ENCODE measurements around the gene LRRC75A. TPM values are rescaled to one million over a fixed set of nuclear protein-coding genes. Genes with fewer than 3 reads are reported as not detected.

Gene LRRC75A
- total and polyA plus RNA-seq, 2 experiments from 2014 or later, result 9.0 to 23.1 TPM

GRCh38 chr17:16488186-16488967, 3.6 kb downstream of the LRRC75A start:
- H3K4me1 ChIP-seq (ENCODE audit: low read depth), result peaks cover 67% of the 10 kb centered on the region
- H3K36me3 ChIP-seq, result no peaks in the 10 kb centered on the region
- H3K9me3 ChIP-seq (ENCODE audit: low read depth), result no peaks in the 10 kb centered on the region
- no peaks in the 10 kb centered on the region for H3K27me3 ChIP-seq
- no peak overlapping the region for H3K4me3 ChIP-seq
- TF ChIP-seq, protein P1, sequence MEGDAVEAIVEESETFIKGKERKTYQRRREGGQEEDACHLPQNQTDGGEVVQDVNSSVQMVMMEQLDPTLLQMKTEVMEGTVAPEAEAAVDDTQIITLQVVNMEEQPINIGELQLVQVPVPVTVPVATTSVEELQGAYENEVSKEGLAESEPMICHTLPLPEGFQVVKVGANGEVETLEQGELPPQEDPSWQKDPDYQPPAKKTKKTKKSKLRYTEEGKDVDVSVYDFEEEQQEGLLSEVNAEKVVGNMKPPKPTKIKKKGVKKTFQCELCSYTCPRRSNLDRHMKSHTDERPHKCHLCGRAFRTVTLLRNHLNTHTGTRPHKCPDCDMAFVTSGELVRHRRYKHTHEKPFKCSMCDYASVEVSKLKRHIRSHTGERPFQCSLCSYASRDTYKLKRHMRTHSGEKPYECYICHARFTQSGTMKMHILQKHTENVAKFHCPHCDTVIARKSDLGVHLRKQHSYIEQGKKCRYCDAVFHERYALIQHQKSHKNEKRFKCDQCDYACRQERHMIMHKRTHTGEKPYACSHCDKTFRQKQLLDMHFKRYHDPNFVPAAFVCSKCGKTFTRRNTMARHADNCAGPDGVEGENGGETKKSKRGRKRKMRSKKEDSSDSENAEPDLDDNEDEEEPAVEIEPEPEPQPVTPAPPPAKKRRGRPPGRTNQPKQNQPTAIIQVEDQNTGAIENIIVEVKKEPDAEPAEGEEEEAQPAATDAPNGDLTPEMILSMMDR (IDR thresholded peaks at IDR 0.05; ENCODE audit: low read depth, low read length), result no peak
- peak in 1 of 2 donors; percentile 59 for DNase-seq (ENCODE audit: low read depth in 1 of 2, low spot score in 1 of 2)
- H3K27ac ChIP-seq, result peak overlapping the region; percentile 90

GRCh38 chr17:16486373-16487250, 5.4 kb downstream of the LRRC75A start:
- Histone ChIP-seq H3K4me1 (ENCODE audit: low read depth) (peaks cover 67% of the 10 kb centered on the region), H3K4me3 (no peak overlapping the region), H3K36me3 (no peaks in the 10 kb centered on the region), H3K27me3 (no peaks in the 10 kb centered on the region), H3K27ac (peak overlapping the region; percentile 90), H3K9me3 (ENCODE audit: low read depth) (no peaks in the 10 kb centered on the region)
- TF ChIP-seq, protein P1 (IDR thresholded peaks at IDR 0.05; ENCODE audit: low read depth, low read length), result no peak
- peak; percentile 41 to 76 for DNase-seq (ENCODE audit: low read depth in 1 of 2, low spot score in 1 of 2)

GRCh38 chr17:16484445-16485175, 7.4 kb downstream of the LRRC75A start:
- H3K9me3 ChIP-seq (ENCODE audit: low read depth), result no peaks in the 10 kb centered on the region
- TF ChIP-seq, protein P1 (IDR thresholded peaks at IDR 0.05; ENCODE audit: low read depth, low read length), result no peak
- DNase-seq (ENCODE audit: low read depth in 1 of 2, low spot score in 1 of 2), result no peak
- no peaks in the 10 kb centered on the region for H3K27me3 ChIP-seq
- H3K4me1 ChIP-seq (ENCODE audit: low read depth), result peaks cover 52% of the 10 kb centered on the region
- peak overlapping the region; percentile 45 for H3K27ac ChIP-seq
- H3K36me3 ChIP-seq, result no peaks in the 10 kb centered on the region
- no peak overlapping the region for H3K4me3 ChIP-seq

GRCh38 chr17:16483021-16483645, 8.9 kb downstream of the LRRC75A start:
- TF ChIP-seq, protein P1 (IDR thresholded peaks at IDR 0.05; ENCODE audit: low read depth, low read length), result no peak
- no peak for DNase-seq (ENCODE audit: low read depth in 1 of 2, low spot score in 1 of 2)
- Histone ChIP-seq H3K4me3 (no peak overlapping the region), H3K27ac (no peak overlapping the region), H3K4me1 (ENCODE audit: low read depth) (peaks cover 37% of the 10 kb centered on the region), H3K27me3 (no peaks in the 10 kb centered on the region), H3K9me3 (ENCODE audit: low read depth) (no peaks in the 10 kb centered on the region), H3K36me3 (no peaks in the 10 kb centered on the region)

DNA sequence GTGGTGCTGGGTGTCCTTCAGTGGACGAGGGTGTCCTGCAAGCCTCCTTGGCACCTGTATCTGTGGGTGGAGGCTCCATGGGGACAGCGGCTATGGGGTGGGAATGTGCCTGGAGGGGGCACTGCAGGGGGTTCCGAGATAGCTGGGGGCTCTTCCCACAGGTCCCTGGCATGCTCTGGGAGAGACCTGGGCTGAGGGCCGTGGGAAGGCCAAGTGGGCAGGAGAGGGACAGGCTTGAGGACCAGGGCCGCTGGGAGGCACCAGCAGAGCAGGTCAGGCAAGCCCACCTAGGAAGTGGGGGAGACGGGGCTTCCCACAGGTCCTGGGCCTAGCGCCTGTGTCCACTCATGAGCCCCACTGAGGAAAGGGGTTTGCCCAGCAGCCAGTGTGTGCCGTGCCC, 9.7 kb downstream of the LRRC75A start:
- Histone ChIP-seq H3K36me3 (no peaks in the 10 kb centered on the region), H3K4me3 (no peak overlapping the region), H3K27me3 (no peaks in the 10 kb centered on the region), H3K4me1 (ENCODE audit: low read depth) (peaks cover 28% of the 10 kb centered on the region), H3K9me3 (ENCODE audit: low read depth) (no peaks in the 10 kb centered on the region), H3K27ac (no peak overlapping the region)
- TF ChIP-seq, protein P1 (IDR thresholded peaks at IDR 0.05; ENCODE audit: low read depth, low read length), result no peak
- DNase-seq (ENCODE audit: low read depth in 1 of 2, low spot score in 1 of 2), result no peak

Data from cardiac muscle cell (in vitro differentiated cells and primary cell).